ENCODE measurements around the gene STK36.

DNA sequence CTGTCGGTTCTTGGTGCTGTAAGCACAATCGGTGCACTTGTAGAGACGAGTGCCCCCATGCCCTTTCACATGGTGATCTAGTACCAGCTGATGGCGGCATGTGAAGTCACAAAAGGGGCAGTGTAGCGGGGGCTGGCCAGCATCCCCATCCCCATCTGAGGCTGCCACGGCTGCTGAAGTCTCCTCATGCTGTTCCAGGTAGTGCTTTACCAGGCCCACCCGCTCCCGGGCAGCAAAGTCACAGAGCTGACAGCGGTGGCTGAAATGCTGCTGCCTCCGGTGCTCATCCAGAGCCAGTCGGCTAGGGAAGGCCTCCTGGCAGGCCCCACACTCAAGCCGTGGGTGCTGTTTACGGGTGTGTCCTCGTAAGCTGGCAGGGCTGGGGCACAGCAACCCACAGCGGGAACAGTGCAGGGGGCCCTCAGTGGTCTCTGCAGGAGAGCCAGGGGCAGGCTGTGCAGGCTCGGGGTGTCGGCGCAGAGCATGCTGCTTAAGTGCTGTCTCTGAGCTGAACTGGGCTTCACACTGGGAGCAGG lies 29.7 kb upstream of the STK36 start:
- TF ChIP-seq SUZ12 (IDR thresholded peaks at IDR 0.05; ENCODE audit: extremely low read depth, insufficient read depth, insufficient read length) = no peak
- TF ChIP-seq YY1 (IDR thresholded peaks at IDR 0.05; ENCODE audit: insufficient read depth, insufficient read length) = no peak

All from NT2/D1 (cell line).